LNCAP (cell line): Measurements from ENCODE around the gene SMPD3.

Experiments used
- CTCF ChIP-seq: fragments of 450-650 bp; IDR thresholded peaks from 2 replicates; pipeline ENCODE4 v1.5.1; 2017; ENCODE audit warnings: mild to moderate bottlenecking

Gene SMPD3

DNA sequence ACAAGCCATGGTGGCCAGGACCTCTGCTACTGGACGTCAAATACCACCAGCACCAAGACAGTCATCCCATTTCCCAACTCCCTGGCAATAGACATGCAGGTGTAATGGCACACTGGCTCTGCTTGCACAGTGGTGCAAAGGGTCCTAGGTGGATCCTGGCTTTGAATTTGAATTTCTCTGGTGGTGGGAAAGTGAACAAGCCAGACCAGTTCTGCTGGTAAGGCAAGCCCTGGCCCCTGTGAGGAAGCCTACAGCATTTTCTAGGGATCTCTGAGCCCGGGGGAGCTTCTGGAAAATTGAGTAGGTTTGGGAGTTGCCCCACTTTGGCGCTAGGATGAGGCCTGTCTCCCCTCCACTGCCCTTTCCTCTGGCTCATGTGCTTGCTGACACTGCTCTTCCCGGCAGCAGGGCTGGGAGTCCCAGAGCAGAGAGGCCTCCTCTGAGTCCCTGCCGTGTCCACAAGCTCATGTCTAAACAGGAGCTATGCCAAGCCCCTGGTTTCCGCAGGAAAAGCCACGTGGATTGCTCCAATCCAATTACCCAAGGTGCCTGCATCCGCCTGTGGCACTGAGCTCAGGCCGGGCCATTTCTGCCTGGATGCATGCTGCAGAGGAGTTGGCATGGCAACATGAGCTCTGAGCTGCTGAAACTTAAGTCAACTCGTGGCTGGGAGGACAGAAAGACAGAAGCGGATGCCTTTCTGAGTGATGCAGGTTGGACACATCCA lies 70.5 kb downstream of the SMPD3 start:
- TF ChIP-seq CTCF: no peak

DNA sequence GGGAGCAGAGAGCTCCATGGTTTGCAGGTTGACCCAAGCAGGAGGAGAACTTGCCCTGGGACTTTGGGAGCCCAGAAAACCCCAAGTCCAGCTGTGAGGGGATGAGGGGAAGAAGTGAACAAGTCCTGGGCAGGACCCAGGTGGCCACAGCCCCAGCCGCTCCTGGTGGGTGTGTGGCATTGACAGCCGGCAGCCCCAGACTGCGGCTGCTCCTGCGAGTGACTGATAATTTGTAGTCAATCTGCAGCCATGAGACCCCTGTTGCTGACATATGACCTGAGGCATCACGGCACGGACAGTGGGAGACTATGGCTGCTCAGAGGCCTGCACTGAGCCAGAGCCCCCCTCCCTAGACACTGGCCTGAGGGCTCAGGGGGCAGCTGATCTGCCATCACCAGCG lies 71.1 kb downstream of the SMPD3 start:
- no peak for TF ChIP-seq CTCF

DNA sequence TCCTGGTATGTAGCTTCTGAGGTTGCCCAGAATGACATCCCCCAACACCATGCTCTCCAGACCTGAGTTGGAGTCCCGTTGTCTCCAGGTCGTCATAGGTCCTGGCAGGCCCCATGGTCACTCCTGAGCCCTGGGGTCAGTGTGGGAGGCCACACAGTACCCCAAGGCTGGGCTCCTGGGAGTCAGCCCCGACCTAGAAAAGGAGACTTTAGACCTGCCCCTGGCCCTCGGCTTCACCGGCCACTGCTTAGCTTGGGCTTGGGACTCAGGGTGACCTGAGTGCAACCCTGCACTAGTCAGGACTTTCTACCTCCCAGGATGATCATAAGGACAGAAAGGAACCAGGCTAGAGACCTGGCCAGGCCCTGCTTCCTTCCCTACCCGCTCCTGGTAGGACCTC lies 71.7 kb downstream of the SMPD3 start:
- no peak for TF ChIP-seq CTCF

- no peak for TF ChIP-seq CTCF
Observed at GRCh38 chr16:68375801-68376536, 72.3 kb downstream of the SMPD3 start.

DNA sequence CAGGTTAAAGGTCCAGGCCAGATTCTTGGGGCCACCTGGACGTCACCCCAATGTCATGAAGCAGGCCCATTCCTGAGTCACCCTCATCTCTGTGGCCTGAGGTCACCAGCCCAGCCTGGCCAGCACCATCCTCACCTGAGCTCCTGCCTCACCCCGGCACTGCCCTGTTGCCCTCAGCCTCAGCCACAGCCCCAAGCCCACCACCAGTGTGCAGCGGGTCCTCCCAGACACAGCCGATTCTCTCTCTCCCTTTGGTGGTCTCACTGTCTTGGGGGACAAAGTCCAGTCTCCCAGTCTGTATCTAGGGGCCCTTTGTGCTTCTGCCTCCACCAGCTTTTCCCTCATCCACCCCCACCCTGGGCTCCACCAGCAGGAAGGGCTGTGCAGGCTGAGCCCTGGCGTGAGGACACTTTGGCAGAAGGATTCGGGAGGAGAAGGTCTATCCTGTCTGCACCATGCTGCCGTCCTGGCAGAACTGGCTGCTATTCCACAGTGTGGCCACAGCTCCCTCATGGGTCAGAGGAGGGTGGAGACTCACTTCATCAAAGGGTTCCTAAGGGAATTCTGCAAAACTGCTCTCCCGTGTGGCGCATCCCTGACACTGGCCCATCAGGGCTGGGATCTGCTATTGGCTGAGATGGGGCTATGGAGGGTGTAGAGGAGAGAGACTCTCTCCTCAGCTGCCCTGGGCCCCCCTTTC lies 73.2 kb downstream of the SMPD3 start:
- TF ChIP-seq CTCF: no peak

DNA sequence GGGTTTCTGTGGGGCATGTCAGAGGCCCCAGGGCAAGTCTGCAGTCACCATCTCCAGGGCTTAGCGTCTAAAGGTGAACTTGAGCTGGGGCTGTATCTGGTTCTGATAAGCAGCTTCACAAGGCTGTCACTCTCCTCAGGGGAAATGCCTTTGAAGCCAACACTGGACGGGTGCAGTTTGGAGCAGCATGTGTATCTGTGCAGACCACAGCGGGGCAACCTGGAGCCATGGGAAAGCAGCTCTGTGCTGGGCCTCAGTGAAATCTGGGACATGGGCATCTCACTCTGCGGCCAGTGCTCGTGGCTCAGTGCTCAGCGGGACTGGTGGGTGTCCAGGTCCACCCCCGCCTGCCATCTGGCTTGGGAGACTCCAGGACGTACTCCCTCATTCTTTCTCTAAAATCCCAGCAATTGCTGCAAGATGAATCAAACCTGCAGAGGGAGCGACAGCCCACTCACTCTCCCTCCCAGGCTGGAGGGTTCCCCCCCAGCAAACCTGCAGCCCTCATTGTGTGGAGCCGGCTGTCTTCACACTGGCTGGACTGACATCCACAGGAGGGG lies 74.0 kb downstream of the SMPD3 start:
- no peak for TF ChIP-seq CTCF

DNA sequence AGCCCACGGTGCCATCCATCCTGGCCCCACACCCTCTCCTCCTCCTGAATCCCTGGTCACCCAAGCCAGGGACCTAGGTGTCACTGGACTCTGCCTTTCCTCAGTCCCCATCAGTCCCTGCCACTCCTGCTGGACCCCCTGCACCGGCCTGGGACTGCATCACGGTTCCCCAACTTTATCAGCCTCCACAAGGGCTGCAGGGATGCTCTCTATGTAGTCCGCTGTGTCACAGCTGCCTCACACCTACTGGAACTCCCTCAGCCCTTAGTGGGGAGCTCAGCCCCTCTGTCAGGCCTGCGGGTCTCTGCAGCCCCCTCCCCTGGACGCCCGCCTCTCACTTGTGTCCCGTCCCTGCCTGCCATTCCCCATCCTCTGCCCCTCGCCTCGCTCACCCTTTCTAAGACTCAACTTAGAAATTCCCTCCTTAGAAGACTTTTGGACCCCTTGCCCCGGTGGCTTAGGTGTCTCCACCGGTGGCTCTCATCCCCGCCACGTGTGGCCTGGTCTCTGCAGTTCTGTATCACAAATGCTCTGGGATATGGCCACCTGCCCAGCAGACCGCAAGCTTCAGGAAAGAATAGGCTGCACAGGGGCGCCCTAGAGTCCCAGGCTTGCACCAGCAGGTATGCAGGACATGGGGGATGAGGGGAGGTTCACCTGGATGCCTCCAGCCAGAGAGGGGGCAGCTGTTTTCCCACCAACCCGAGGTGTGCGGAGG lies 74.6 kb downstream of the SMPD3 start:
- TF ChIP-seq CTCF: no peak
